ES-I3 (cell line): ENCODE data around the gene RRAD.

Experiments
- H3K36me3 ChIP-seq: 2 replicates; pipeline ENCODE4 v1.6.1; 2013; ENCODE audit warnings: mild to moderate bottlenecking, low read length, control low read depth, moderate library complexity; ENCODE audit not compliant: insufficient read depth
- H3K4me1 ChIP-seq: 2 replicates; pipeline ENCODE4 v1.6.1; 2013; ENCODE audit warnings: mild to moderate bottlenecking, control low read depth, low read length; ENCODE audit not compliant: insufficient read depth
- H3K9ac ChIP-seq: 2 replicates; pipeline ENCODE4 v1.6.1; 2013; ENCODE audit warnings: low read depth, mild to moderate bottlenecking, low read length, moderate library complexity
- H3K9me3 ChIP-seq: 2 replicates; pipeline ENCODE4 v1.6.1; 2013; ENCODE audit warnings: mild to moderate bottlenecking, low read length, moderate library complexity; ENCODE audit not compliant: control insufficient read depth, insufficient read depth

The RRAD gene

GRCh38 chr16:66885491-66885890 lies 39.8 kb downstream of the RRAD start:
- Histone ChIP-seq H3K4me1 (0 out of 2 replicates have a peak, but pooled peaks cover 3% of the 10 kb centered on the region), H3K9ac (no peak overlapping the region), H3K36me3 (peaks cover 7% of the 10 kb centered on the region), H3K9me3 (no peaks in the 10 kb centered on the region)

- H3K9ac ChIP-seq, result no peak overlapping the region
- H3K4me1 ChIP-seq, result 0 out of 2 replicates have a peak, but pooled peaks cover 3% of the 10 kb centered on the region
- peaks cover 7% of the 10 kb centered on the region for H3K36me3 ChIP-seq
- no peaks in the 10 kb centered on the region for H3K9me3 ChIP-seq
These were observed 42.6 kb downstream of the RRAD start for GRCh38 chr16:66882702-66883101.

GRCh38 chr16:66881964-66882508 lies 43.3 kb downstream of the RRAD start:
- Histone ChIP-seq H3K9me3 (no peaks in the 10 kb centered on the region), H3K36me3 (peaks cover 7% of the 10 kb centered on the region), H3K9ac (no peak overlapping the region), H3K4me1 (0 out of 2 replicates have a peak, but pooled peaks cover 3% of the 10 kb centered on the region)

GRCh38 chr16:66881560-66881959 lies 43.8 kb downstream of the RRAD start:
- H3K4me1 ChIP-seq, result no peaks in the 10 kb centered on the region
- H3K9ac ChIP-seq, result peak overlapping the region; percentile 82; the same call in 1 of the 2 replicates
- no peaks in the 10 kb centered on the region for H3K9me3 ChIP-seq
- H3K36me3 ChIP-seq, result peaks cover 7% of the 10 kb centered on the region

- Histone ChIP-seq H3K9me3 (no peaks in the 10 kb centered on the region), H3K4me1 (no peaks in the 10 kb centered on the region), H3K9ac (peak overlapping the region; percentile 82), H3K36me3 (peaks cover 7% of the 10 kb centered on the region)
These were observed 44.3 kb downstream of the RRAD start for GRCh38 chr16:66881014-66881417.

GRCh38 chr16:66880288-66881013 lies 44.9 kb downstream of the RRAD start, which contains the start of gene PDP2:
TSS of gene PDP2 (plus strand) at chr16:66880515. CDS start at chr16:66884285, 3,770 bp downstream.
- H3K4me1 ChIP-seq, result no peaks in the 10 kb centered on the region
- H3K9me3 ChIP-seq, result no peaks in the 10 kb centered on the region
- peaks cover 7% of the 10 kb centered on the region for H3K36me3 ChIP-seq
- peak within 1 kb of the TSS; percentile 82 for H3K9ac ChIP-seq

- Histone ChIP-seq H3K9me3 (no peaks in the 10 kb centered on the region), H3K9ac (no peak overlapping the region), H3K4me1 (peaks cover 12% of the 10 kb centered on the region; the same call in 1 of the 2 replicates), H3K36me3 (no peaks in the 10 kb centered on the region)
These were observed 47.3 kb downstream of the RRAD start for GRCh38 chr16:66878067-66878466.

- Histone ChIP-seq H3K9ac (no peak overlapping the region), H3K4me1 (peaks cover 12% of the 10 kb centered on the region; the same call in 1 of the 2 replicates), H3K9me3 (no peaks in the 10 kb centered on the region)
These were observed 51.1 kb downstream of the RRAD start for GRCh38 chr16:66874079-66874775.

GRCh38 chr16:66873685-66874055 lies 51.7 kb downstream of the RRAD start:
- Histone ChIP-seq H3K9ac (no peak overlapping the region), H3K4me1 (peaks cover 12% of the 10 kb centered on the region; the same call in 1 of the 2 replicates), H3K36me3 (no peaks in the 10 kb centered on the region), H3K9me3 (no peaks in the 10 kb centered on the region)

More at GRCh38 chr16:66874079-66874775, 51.1 kb downstream of the RRAD start:
- no peaks in the 10 kb centered on the region for H3K36me3 ChIP-seq

- H3K9ac ChIP-seq, result peak overlapping the region; percentile 48
- no peaks in the 10 kb centered on the region for H3K9me3 ChIP-seq
- H3K4me1 ChIP-seq, result peaks cover 12% of the 10 kb centered on the region; the same call in 1 of the 2 replicates
- H3K36me3 ChIP-seq, result no peaks in the 10 kb centered on the region
These were observed 52.2 kb downstream of the RRAD start for GRCh38 chr16:66872943-66873684.

- Histone ChIP-seq H3K4me1 (peaks cover 12% of the 10 kb centered on the region; the same call in 1 of the 2 replicates), H3K36me3 (no peaks in the 10 kb centered on the region), H3K9ac (peak overlapping the region; percentile 48), H3K9me3 (no peaks in the 10 kb centered on the region)
These were observed 52.8 kb downstream of the RRAD start for GRCh38 chr16:66872559-66872942.

- Histone ChIP-seq H3K9ac (no peak overlapping the region), H3K4me1 (peaks cover 12% of the 10 kb centered on the region; the same call in 1 of the 2 replicates), H3K36me3 (no peaks in the 10 kb centered on the region), H3K9me3 (no peaks in the 10 kb centered on the region)
These were observed 53.5 kb downstream of the RRAD start for GRCh38 chr16:66871840-66872239.
